ENCODE results near the gene TGFBR2.

- no peak for TF ChIP-seq ZFX (IDR thresholded peaks at IDR 0.05)
- TF ChIP-seq EZH2 (IDR thresholded peaks at IDR 0.05): no peak
- TF ChIP-seq CTCF (IDR thresholded peaks at IDR 0.05 in 2 of 3, conservative IDR thresholded peaks at IDR 0.05 in 1 of 3; ENCODE audit: borderline replicate concordance in 1 of 3, insufficient read depth in 1 of 3, low read depth in 2 of 3, low read length in 2 of 3): no peak
- no peak for TF ChIP-seq POLR2A (IDR thresholded peaks at IDR 0.05; ENCODE audit: borderline replicate concordance, extremely low read depth, insufficient read depth, insufficient read length)
- TF ChIP-seq SIN3A (IDR thresholded peaks at IDR 0.05; ENCODE audit: low read depth): no peak
- no peak for TF ChIP-seq RAD21 (IDR thresholded peaks at IDR 0.05; ENCODE audit: low read depth)
- no peak for TF ChIP-seq MAX (IDR thresholded peaks at IDR 0.05)
- TF ChIP-seq FOSL1 (IDR thresholded peaks at IDR 0.05; ENCODE audit: low read depth): no peak
- TF ChIP-seq YY1 (IDR thresholded peaks at IDR 0.05; ENCODE audit: extremely low read depth, insufficient replicate concordance, low read depth, low read length): no peak
- TF ChIP-seq CEBPB (IDR thresholded peaks at IDR 0.05; ENCODE audit: low read depth): no peak
- TF ChIP-seq POLR2AphosphoS5 (IDR thresholded peaks at IDR 0.05; ENCODE audit: low read depth, low read length): no peak
- TF ChIP-seq REST (IDR thresholded peaks at IDR 0.05; ENCODE audit: low read depth): no peak
Measured at GRCh38 chr3:30617653-30618052, 11.3 kb downstream of the TGFBR2 start.
